Measurements from ENCODE around the gene RGS3. TPM values are rescaled to one million over a fixed set of nuclear protein-coding genes. Genes with fewer than 3 reads are reported as not detected.

Gene RGS3
- total and polyA plus RNA-seq, 10 of the 15 experiments (the other 5 are each of a cell fraction or from before 2014, with no cell fraction given): 2.9 to 138 (median 28.8) TPM

- WGBS (ENCODE audit: insufficient coverage, insufficient replicate concordance, low lambda C conversion rate, missing lambda C conversion rate): 61% methylated on average over 12 of the region's 12 CpGs
- DNase-seq (ENCODE audit: low read depth, low spot score): no peak
- H3K9me3 ChIP-seq (replicated peaks; ENCODE audit: control insufficient read depth, insufficient read depth, low read length): no peaks in the 10 kb centered on the region
- H3K4me3 ChIP-seq: no peak overlapping the region
- no peak overlapping the region for H3K4me2 ChIP-seq (ENCODE audit: control insufficient read depth, insufficient read depth)
- intact Hi-C loops (cut with micrococcal nuclease; ENCODE audit: unreplicated experiment) (no loop called here), in situ Hi-C loops (cut with MboI) (no loop called here)
- no peaks in the 10 kb centered on the region for H3K79me2 ChIP-seq (ENCODE audit: control insufficient read depth, insufficient read depth, low read length)
- H3K36me3 ChIP-seq (ENCODE audit: control insufficient read depth in 2 of 2, insufficient read depth in 2 of 2, low read length in 1 of 2): no peaks in the 10 kb centered on the region
- no peaks in the 10 kb centered on the region; the same call in 1 of the 2 replicates for H3K4me1 ChIP-seq (ENCODE audit: control insufficient read depth, insufficient read depth, low read length)
- H2AFZ ChIP-seq (ENCODE audit: control insufficient read depth, low read depth, low read length): no peak overlapping the region
- RAD21 ChIA-PET (ENCODE audit: unreplicated experiment): interaction anchor here (1.1 kb wide), 1 partner anchor 21 kb away, joined by 3 read pairs; no protein-coding TSS in a partner anchor
- no TSS peak for BruUV-seq (replicated peaks)
- no peak overlapping the region for H3K27ac ChIP-seq (ENCODE audit: control insufficient read depth, insufficient read depth)
- POLR2A ChIA-PET: interaction anchor here (1.3 kb wide), 1 partner anchor 20 kb away, joined by 3 read pairs; no protein-coding TSS in a partner anchor
- SMC1A ChIA-PET (ENCODE audit: uncharacterized antibody, unreplicated experiment): interaction anchor here (1.2 to 2.3 kb wide), 2 partner anchors 42 to 58 kb away, joined by 3 to 6 read pairs; no protein-coding TSS in a partner anchor
- ATAC-seq: no peak
- CTCF ChIA-PET: interaction anchor here (1.4 to 2.3 kb wide), 3 partner anchors 103 to 214 kb away, joined by 3 to 7 read pairs (median 4); no protein-coding TSS in a partner anchor
- H4K20me1 ChIP-seq (ENCODE audit: control insufficient read depth, insufficient read depth): no peaks in the 10 kb centered on the region
- no peaks in the 10 kb centered on the region for H3K27me3 ChIP-seq (replicated peaks in 1 of 2; ENCODE audit: control insufficient read depth in 2 of 2, insufficient read depth in 2 of 2, low read length in 1 of 2)
- H3K9ac ChIP-seq (ENCODE audit: control insufficient read depth, insufficient read depth, low read length): no peak overlapping the region
- FAIRE-seq: no peak
- TF ChIP-seq HDAC2 (IDR thresholded peaks at IDR 0.05): no peak
- TF ChIP-seq RUNX3 (IDR thresholded peaks at IDR 0.05; ENCODE audit: low read length): no peak
- no peak for TF ChIP-seq SUPT20H (IDR thresholded peaks at IDR 0.05; ENCODE audit: borderline replicate concordance, control insufficient read depth, low read depth, low read length)
- TF ChIP-seq ZBTB33 (IDR thresholded peaks at IDR 0.05): no peak
- TF ChIP-seq KAT2A (conservative IDR thresholded peaks at IDR 0.05; ENCODE audit: control insufficient read depth, low read depth, low read length): no peak
- TF ChIP-seq EED (IDR thresholded peaks at IDR 0.05; ENCODE audit: low read depth): no peak
- no peak for TF ChIP-seq BMI1 (IDR thresholded peaks at IDR 0.05; ENCODE audit: borderline replicate concordance)
- TF ChIP-seq ZBTB11 (CRISPR knock-in tag; IDR thresholded peaks at IDR 0.05): no peak
- TF ChIP-seq IRF4 (IDR thresholded peaks at IDR 0.05; ENCODE audit: low read depth, low read length): no peak
- TF ChIP-seq NFIC (IDR thresholded peaks at IDR 0.05; ENCODE audit: low read depth, low read length): no peak
- no peak for TF ChIP-seq EZH2 (IDR thresholded peaks at IDR 0.05; ENCODE audit: borderline replicate concordance, control insufficient read depth, low read depth, low read length)
- TF ChIP-seq RB1 (IDR thresholded peaks at IDR 0.05; ENCODE audit: borderline replicate concordance): no peak
- TF ChIP-seq ZBTB40 (IDR thresholded peaks at IDR 0.05; ENCODE audit: borderline replicate concordance): no peak
- no peak for TF ChIP-seq MTA3 (IDR thresholded peaks at IDR 0.05; ENCODE audit: borderline replicate concordance, low read length)
Measured at GRCh38 chr9:113488490-113488889, 25.0 kb downstream of the RGS3 start.

Data from GM12878 (cell line).